AG04449 (cell line): ENCODE results near the gene STT3B.

Source experiments
- CTCF ChIA-PET: fragments of 350-600 bp; formaldehyde crosslinking; extraction: SDS; loops from one replicate; lab custom pipeline; 2021; ENCODE audit warnings: antibody characterized with exemption; lab: Yijun Ruan, JAX
- POLR2A ChIA-PET: fragments of 400-600, 350-600 bp; formaldehyde crosslinking; extraction: SDS; loops from one replicate; lab custom pipeline; 2020; ENCODE audit warnings: antibody characterized with exemption, inconsistent platforms; lab: Yijun Ruan, JAX
- DNase-seq: peaks from one replicate; pipeline ENCODE4 v3.0.0-alpha.2; 2010; ENCODE audit warnings: low read depth, low spot score
- H3K4me3 ChIP-seq: 2 replicates; pipeline ENCODE4 v1.5.1; 2011; ENCODE audit warnings: low read depth, mild to moderate bottlenecking, control low read depth, low read length
- TF ChIP-seq, protein P1 (sequence below): IDR thresholded peaks from one replicate; pipeline ENCODE4 v1.5.1; 2011; ENCODE audit warnings: mild to moderate bottlenecking, moderate library complexity, low read length, control low read depth, inconsistent platforms; ENCODE audit not compliant: insufficient read depth; ENCODE audit errors: missing control alignments

The STT3B gene

DNA sequence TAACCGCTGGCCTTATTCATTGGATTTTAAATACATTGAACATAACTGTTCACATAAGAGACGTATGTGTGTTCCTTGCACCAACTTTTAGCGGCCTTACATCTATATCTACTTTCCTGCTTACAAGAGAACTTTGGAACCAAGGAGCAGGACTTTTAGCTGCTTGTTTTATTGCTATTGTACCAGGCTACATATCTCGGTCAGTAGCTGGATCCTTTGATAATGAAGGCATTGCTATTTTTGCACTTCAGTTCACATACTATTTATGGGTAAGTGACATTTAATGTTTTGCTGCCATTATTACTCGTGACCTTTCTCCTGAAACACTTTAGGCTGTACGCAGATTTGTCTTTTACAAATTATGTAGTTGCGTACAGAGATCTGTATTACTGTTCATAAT, 47.1 kb downstream of the STT3B start:
- TF ChIP-seq, protein P1, sequence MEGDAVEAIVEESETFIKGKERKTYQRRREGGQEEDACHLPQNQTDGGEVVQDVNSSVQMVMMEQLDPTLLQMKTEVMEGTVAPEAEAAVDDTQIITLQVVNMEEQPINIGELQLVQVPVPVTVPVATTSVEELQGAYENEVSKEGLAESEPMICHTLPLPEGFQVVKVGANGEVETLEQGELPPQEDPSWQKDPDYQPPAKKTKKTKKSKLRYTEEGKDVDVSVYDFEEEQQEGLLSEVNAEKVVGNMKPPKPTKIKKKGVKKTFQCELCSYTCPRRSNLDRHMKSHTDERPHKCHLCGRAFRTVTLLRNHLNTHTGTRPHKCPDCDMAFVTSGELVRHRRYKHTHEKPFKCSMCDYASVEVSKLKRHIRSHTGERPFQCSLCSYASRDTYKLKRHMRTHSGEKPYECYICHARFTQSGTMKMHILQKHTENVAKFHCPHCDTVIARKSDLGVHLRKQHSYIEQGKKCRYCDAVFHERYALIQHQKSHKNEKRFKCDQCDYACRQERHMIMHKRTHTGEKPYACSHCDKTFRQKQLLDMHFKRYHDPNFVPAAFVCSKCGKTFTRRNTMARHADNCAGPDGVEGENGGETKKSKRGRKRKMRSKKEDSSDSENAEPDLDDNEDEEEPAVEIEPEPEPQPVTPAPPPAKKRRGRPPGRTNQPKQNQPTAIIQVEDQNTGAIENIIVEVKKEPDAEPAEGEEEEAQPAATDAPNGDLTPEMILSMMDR: no peak
- no peak overlapping the region for H3K4me3 ChIP-seq
- ChIA-PET POLR2A (no interaction called here), CTCF (interaction anchor here (0.6 to 1.5 kb wide), 3 partner anchors 28 to 673 kb away, joined by 3 to 5 read pairs (median 3); no protein-coding TSS in a partner anchor)
- DNase-seq: no peak

GRCh38 chr3:31580645-31581044, 47.9 kb downstream of the STT3B start:
- ChIA-PET POLR2A (no interaction called here), CTCF (interaction anchor here (1.5 kb wide), 1 partner anchor 30 kb away, joined by 5 read pairs; no protein-coding TSS in a partner anchor)
- TF ChIP-seq, protein P1: no peak

DNA sequence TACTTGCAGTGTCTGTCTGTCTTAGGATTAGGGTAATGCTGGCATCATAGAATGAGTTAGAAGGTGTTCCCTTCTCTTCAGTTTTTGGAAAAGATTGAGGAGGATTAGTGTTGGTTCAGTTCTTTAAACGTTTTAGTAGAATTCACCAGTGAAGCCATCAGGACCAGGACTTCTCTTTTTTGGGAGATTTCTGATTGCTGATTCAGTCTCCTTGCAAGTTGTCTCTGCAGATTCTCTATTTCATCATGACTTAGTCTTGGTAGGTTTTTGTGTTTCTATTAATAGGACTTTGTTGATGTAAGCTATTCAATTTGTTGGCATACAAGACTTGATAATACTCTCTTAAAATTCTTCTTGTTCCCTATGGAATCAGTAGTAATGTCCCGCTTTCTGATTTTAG, 48.9 kb downstream of the STT3B start:
- DNase-seq: peak; percentile 1
- POLR2A ChIA-PET: no interaction called here
- CTCF ChIA-PET: interaction anchor here (0.9 to 1.5 kb wide), 2 partner anchors 14 to 31 kb away, joined by 3 to 5 read pairs; no protein-coding TSS in a partner anchor

More at GRCh38 chr3:31580645-31581044, 47.9 kb downstream of the STT3B start:
- no peak for DNase-seq
- H3K4me3 ChIP-seq: no peak overlapping the region

DNA sequence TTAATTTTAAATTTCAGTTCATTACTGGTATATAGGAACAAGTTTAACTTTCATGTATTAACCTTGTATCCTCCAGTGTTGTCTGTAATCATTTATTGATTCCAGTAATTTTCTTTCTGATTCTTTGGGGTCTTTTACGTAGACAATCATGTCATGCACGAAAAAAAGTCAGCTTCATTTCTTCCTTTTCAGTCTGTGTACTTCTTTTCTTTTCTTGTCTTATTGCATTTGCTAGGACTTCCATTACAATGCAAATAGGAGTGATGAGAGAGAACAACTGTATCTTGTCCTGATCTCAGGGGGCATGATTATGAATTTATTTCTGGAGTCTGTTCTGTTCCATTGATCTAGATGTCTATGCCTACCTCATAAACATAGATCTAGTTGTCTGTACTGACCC, 56.5 kb downstream of the STT3B start:
- DNase-seq: no peak
- ChIA-PET CTCF (interaction anchor here (1.5 kb wide), 1 partner anchor 22 kb away, joined by 4 read pairs; no protein-coding TSS in a partner anchor), POLR2A (no interaction called here)
- TF ChIP-seq, protein P1: no peak
- no peak overlapping the region for H3K4me3 ChIP-seq

More for the DNA sequence above, 48.9 kb downstream of the STT3B start:
- no peak overlapping the region for H3K4me3 ChIP-seq
- TF ChIP-seq, protein P1: no peak

DNA sequence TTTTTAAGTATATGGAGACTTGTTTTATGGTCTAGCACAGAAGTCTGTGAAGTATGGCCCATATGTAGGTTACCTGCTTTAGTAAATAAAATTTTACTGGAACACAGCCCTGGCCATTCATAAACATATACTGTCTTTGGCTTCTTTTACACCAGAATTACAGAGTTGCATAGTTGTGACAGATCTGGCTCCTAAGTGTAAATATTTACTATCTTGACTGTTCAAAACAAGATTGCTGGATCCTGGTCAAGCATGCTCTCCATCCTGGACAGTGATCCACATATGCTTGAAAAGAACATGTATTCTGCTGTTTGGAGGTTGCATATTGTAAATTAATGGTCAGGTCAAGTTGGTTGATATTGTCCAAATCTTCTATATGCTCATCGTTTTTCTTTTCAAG, 57.9 kb downstream of the STT3B start:
- no peak overlapping the region for H3K4me3 ChIP-seq
- POLR2A ChIA-PET: no interaction called here
- CTCF ChIA-PET: interaction anchor here (1.5 kb wide), 1 partner anchor 20 kb away, joined by 4 read pairs; no protein-coding TSS in a partner anchor
- TF ChIP-seq, protein P1: no peak
- no peak for DNase-seq

DNA sequence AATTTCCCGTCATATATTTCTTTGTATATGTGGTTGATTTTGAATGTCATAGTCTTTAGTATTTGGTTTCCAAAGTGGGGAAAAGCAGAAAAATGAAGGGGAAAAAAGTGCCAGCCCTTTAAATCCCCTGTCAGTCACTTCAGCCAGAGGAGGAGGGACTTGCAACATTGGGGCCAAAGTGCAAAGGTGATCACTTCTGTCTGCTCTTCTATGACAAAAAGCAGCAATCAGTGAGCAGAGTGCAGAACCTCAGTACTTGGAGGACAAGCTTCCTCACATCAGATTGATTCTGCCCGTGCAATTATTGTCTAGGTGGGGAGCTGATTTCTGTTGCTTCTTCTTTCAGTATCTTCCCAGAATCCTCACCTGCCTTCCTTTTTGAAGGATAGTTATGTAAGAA, 60.0 kb downstream of the STT3B start:
- CTCF ChIA-PET: no interaction called here
- TF ChIP-seq, protein P1: no peak
- no peak for DNase-seq
- no peak overlapping the region for H3K4me3 ChIP-seq
- POLR2A ChIA-PET: no interaction called here
